KMS-11 (cell line): Measurements from ENCODE around the gene ENOSF1.

Source experiments
- H2AFZ ChIP-seq: fragments of 200-600 bp; sonication (generic); 2 replicates; pipeline ENCODE4 v1.6.1; 2016; ENCODE audit warnings: antibody characterized with exemption, mixed run types, low read depth
- H3K27ac ChIP-seq: fragments of 200-600 bp; sonication (generic); 2 replicates; pipeline ENCODE4 v1.6.1; 2016; ENCODE audit warnings: mild to moderate bottlenecking, mixed run types
- H3K27me3 ChIP-seq: fragments of 200-600 bp; sonication (generic); 2 replicates; pipeline ENCODE4 v1.6.1; 2017; ENCODE audit warnings: mild to moderate bottlenecking, low read depth, mixed run types, moderate library complexity; ENCODE audit not compliant: insufficient read depth
- H3K36me3 ChIP-seq: fragments of 200-600 bp; sonication (generic); 2 replicates; pipeline ENCODE4 v1.6.1; 2017; ENCODE audit warnings: mild to moderate bottlenecking, mixed run types; ENCODE audit not compliant: insufficient read depth
- H3K4me1 ChIP-seq: fragments of 200-600 bp; sonication (generic); 2 replicates; pipeline ENCODE4 v1.6.1; 2016; ENCODE audit warnings: mild to moderate bottlenecking, low read depth, mixed run types; ENCODE audit not compliant: poor library complexity, severe bottlenecking
- H3K4me2 ChIP-seq: fragments of 200-600 bp; sonication (generic); 2 replicates; pipeline ENCODE4 v1.7.0; 2016; ENCODE audit warnings: mild to moderate bottlenecking, mixed run types
- H3K4me3 ChIP-seq: fragments of 200-600 bp; sonication (generic); IDR thresholded peaks from 2 replicates; pipeline ENCODE4 v1.6.1; 2017; ENCODE audit warnings: low read depth, low read length, mixed read lengths; ENCODE audit not compliant: insufficient read depth
- H3K79me2 ChIP-seq: fragments of 200-600 bp; sonication (generic); 2 replicates; pipeline ENCODE4 v1.6.1; 2016; ENCODE audit warnings: low read depth, mixed run types; ENCODE audit not compliant: insufficient read depth
- H3K9ac ChIP-seq: fragments of 200-600 bp; sonication (generic); 2 replicates; pipeline ENCODE4 v1.6.1; 2016; ENCODE audit warnings: mild to moderate bottlenecking, mixed run types
- H4K20me1 ChIP-seq: fragments of 200-600 bp; sonication (generic); 2 replicates; pipeline ENCODE4 v1.6.1; 2016; ENCODE audit warnings: mild to moderate bottlenecking, mixed run types; ENCODE audit not compliant: insufficient read depth
- TF ChIP-seq, protein P1 (sequence below): fragments of 200-600 bp; sonication (generic); conservative IDR thresholded peaks from 2 replicates; pipeline ENCODE4 v1.6.1; 2017; ENCODE audit warnings: low read depth, mild to moderate bottlenecking, antibody characterized with exemption, low read length, moderate library complexity, mixed read lengths

Gene ENOSF1

DNA sequence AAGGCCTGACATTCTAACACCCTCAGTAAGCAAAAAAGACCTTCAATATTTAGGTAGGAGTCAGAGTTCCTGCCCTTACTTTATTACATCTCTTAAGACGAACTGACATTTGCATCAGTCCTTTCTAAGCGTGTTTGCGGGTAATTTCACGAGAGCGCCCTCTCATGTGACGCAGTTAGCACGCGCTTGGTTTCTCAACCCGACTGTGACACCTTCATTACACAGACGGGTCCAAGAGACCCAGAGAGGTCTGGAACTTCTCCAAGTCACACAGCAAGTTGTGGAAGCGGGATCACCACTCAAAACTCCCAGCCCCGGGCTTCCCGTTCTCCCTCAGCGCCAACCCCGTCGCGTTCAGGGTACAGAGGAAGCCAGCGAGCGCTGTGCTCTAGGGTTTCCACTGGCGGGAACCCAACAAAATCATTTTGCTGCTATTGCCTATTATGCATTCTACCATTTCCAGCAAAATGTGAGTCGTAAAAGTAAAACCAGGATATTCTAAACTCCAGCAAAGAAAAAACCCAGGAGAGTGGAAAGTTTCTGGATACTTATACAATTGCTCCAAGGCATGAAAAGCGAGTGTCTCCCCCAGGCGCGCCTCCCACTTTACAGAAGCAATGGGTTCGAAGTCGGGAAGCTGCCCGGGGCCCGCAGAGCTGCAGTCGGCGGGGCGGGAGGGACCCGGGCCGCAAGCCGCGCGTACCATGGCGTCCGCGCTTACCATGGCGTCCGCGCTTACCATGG lies 601 bp downstream of the ENOSF1 start:
- Histone ChIP-seq H4K20me1 (no peaks in the 10 kb centered on the region), H2AFZ (peak overlapping the region; percentile 87), H3K79me2 (peaks cover 13% of the 10 kb centered on the region; the same call in 1 of the 2 replicates), H3K27me3 (no peaks in the 10 kb centered on the region), H3K9ac (peak overlapping the region; percentile 97), H3K4me1 (peaks cover 10% of the 10 kb centered on the region), H3K27ac (peak overlapping the region; percentile 86), H3K36me3 (no peaks in the 10 kb centered on the region), H3K4me3 (peak overlapping the region; percentile 48), H3K4me2 (peak overlapping the region; percentile 99)
- TF ChIP-seq, protein P1, sequence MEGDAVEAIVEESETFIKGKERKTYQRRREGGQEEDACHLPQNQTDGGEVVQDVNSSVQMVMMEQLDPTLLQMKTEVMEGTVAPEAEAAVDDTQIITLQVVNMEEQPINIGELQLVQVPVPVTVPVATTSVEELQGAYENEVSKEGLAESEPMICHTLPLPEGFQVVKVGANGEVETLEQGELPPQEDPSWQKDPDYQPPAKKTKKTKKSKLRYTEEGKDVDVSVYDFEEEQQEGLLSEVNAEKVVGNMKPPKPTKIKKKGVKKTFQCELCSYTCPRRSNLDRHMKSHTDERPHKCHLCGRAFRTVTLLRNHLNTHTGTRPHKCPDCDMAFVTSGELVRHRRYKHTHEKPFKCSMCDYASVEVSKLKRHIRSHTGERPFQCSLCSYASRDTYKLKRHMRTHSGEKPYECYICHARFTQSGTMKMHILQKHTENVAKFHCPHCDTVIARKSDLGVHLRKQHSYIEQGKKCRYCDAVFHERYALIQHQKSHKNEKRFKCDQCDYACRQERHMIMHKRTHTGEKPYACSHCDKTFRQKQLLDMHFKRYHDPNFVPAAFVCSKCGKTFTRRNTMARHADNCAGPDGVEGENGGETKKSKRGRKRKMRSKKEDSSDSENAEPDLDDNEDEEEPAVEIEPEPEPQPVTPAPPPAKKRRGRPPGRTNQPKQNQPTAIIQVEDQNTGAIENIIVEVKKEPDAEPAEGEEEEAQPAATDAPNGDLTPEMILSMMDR, result 0 out of 2 replicates have a peak, but pooled peaks have one; percentile 28

DNA sequence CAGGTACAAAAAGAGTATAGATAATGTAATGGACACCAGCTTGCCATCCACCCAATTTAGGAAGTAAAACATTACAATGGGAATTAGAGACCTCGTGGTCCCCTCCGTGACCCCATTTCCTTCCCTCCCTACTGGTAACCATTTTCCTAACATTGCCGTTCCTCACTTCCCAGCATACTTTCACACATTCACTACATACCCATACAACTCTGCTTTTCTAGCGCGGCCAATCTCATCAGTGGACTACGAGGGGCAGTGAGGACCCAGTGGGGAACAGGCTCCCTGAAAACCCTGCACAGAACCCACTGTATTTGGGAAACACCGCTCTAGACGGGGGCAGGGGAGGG lies 1.1 kb downstream of the ENOSF1 start:
- peak overlapping the region; percentile 87 for H2AFZ ChIP-seq
- peaks cover 10% of the 10 kb centered on the region for H3K4me1 ChIP-seq
- H3K27ac ChIP-seq, result peak overlapping the region; percentile 86
- H3K36me3 ChIP-seq, result no peaks in the 10 kb centered on the region
- peak overlapping the region; percentile 97; the same call in 1 of the 2 replicates for H3K9ac ChIP-seq
- TF ChIP-seq, protein P1, result no peak
- H3K4me3 ChIP-seq, result peak overlapping the region; percentile 48
- peak overlapping the region; percentile 99 for H3K4me2 ChIP-seq
- H4K20me1 ChIP-seq, result no peaks in the 10 kb centered on the region
- H3K27me3 ChIP-seq, result no peaks in the 10 kb centered on the region
- peaks cover 13% of the 10 kb centered on the region; the same call in 1 of the 2 replicates for H3K79me2 ChIP-seq

DNA sequence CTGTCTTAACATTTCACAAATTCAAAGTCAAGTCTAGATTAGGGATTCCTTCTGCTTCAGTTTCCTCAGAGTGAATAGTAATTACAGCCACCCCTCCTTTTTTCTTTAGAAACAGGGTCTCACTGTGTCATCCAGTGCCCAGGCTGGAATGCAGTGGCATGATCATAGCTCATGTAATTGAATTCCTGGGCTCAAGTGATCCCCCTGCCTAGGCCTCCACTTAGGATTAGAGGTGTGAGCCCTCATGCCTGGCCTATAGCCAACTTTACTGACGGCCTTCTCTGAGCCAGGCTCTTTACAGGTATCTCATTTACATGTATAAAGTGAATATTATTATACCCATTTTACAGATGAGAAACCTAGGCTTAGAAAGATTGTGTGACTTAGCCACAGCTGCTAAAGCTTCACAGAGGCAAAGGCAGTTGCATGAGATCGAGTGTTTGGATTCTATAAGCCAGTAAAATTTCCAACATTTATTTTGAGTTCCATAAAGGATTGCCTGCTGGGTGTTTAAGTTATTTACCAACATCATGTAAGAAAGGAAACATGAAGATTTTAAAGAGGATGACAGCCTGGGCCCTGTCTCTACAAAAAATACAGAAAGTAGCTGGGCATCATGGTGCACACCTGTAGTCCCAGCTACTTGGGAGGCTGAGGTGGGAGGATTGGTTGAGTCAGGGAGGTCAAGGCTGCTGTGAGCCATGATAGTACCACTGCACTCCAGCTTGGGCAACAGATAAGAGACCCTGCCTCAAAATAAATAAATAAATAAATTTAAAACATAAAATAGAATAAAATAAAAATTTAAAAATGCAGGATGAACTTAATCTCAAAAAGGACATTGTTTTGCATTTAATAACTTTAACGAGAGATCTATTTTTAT lies 1.8 kb downstream of the ENOSF1 start:
- Histone ChIP-seq H3K4me1 (peaks cover 10% of the 10 kb centered on the region), H3K4me2 (peak overlapping the region; percentile 99), H2AFZ (no peak overlapping the region), H3K4me3 (peak overlapping the region; percentile 48), H3K27me3 (no peaks in the 10 kb centered on the region), H3K79me2 (peaks cover 13% of the 10 kb centered on the region; the same call in 1 of the 2 replicates), H3K9ac (peak overlapping the region; percentile 97; the same call in 1 of the 2 replicates), H4K20me1 (no peaks in the 10 kb centered on the region), H3K36me3 (no peaks in the 10 kb centered on the region), H3K27ac (no peak overlapping the region)
- TF ChIP-seq, protein P1, result no peak

DNA sequence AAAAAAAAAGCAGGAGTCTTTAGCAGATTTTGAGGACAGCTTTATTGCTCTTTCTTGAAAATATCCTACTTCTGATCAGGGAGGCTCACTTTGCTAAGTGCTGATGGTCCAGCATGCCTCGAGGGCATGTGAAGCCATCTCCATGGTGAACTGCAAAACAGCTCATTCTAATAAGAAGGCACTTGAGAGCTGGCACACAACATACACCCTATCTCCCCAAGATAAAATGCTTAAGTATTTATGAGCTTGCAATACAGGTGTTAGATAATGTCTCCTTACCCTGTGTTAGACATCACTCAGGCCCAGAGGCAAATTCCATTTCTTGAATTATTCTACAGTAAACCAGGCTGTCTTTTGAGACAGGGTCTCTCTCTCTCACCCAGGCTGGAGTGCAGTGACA lies 2.7 kb downstream of the ENOSF1 start:
- TF ChIP-seq, protein P1, result no peak
- Histone ChIP-seq H3K4me2 (no peak overlapping the region), H3K27ac (no peak overlapping the region), H3K4me3 (no peak overlapping the region), H3K36me3 (no peaks in the 10 kb centered on the region), H3K79me2 (peaks cover 13% of the 10 kb centered on the region; the same call in 1 of the 2 replicates), H4K20me1 (no peaks in the 10 kb centered on the region), H3K9ac (no peak overlapping the region), H3K27me3 (no peaks in the 10 kb centered on the region), H2AFZ (no peak overlapping the region), H3K4me1 (peaks cover 10% of the 10 kb centered on the region)
